Mesenteric fat pad (tissue), 1 donor: Measurements from ENCODE around the gene MAP2. TPM values are rescaled to one million over a fixed set of nuclear protein-coding genes. Genes with fewer than 3 reads are reported as not detected.

Source experiments
- DNase-seq: peaks from one replicate; pipeline ENCODE4 v3.0.0-alpha.2; 2020; ENCODE audit warnings: low spot score
- long read RNA-seq: library from polyadenylated mRNA; unstranded; transcript quantifications from one replicate; pipeline ENCODE4 v2.0.0, GENCODE V29; 2020
- total RNA-seq: library from RNA; stranded (reverse); fragmentation: NEBNext Ultra II Directional; extraction: Animal tissue kit (Norgen Biotek cat#: 25700); gene quantifications from one replicate; pipeline ENCODE4 v1.2.1, GENCODE V29; 2021
- donor health status: DM: yes; HTN: yes; CAD: no.

MAP2 gene, protein sequence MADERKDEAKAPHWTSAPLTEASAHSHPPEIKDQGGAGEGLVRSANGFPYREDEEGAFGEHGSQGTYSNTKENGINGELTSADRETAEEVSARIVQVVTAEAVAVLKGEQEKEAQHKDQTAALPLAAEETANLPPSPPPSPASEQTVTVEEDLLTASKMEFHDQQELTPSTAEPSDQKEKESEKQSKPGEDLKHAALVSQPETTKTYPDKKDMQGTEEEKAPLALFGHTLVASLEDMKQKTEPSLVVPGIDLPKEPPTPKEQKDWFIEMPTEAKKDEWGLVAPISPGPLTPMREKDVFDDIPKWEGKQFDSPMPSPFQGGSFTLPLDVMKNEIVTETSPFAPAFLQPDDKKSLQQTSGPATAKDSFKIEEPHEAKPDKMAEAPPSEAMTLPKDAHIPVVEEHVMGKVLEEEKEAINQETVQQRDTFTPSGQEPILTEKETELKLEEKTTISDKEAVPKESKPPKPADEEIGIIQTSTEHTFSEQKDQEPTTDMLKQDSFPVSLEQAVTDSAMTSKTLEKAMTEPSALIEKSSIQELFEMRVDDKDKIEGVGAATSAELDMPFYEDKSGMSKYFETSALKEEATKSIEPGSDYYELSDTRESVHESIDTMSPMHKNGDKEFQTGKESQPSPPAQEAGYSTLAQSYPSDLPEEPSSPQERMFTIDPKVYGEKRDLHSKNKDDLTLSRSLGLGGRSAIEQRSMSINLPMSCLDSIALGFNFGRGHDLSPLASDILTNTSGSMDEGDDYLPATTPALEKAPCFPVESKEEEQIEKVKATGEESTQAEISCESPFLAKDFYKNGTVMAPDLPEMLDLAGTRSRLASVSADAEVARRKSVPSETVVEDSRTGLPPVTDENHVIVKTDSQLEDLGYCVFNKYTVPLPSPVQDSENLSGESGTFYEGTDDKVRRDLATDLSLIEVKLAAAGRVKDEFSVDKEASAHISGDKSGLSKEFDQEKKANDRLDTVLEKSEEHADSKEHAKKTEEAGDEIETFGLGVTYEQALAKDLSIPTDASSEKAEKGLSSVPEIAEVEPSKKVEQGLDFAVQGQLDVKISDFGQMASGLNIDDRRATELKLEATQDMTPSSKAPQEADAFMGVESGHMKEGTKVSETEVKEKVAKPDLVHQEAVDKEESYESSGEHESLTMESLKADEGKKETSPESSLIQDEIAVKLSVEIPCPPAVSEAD (N-terminal part only)
- 3.4 TPM for total RNA-seq
- long read RNA-seq, partial matches to known transcripts = 2 of 4 reads
- long read RNA-seq, other reads (novel, unspliced or antisense) = 2 of 4 reads

GRCh38 chr2:209423562-209424198 is at the start of gene MAP2:
Gene MAP2, plus strand, starts transcription at chr2:209424047. Its CDS starts 229,124 bp downstream, at chr2:209653171.
- peak; percentile 95 for DNase-seq

GRCh38 chr2:209376686-209377085 is 47.2 kb upstream of the MAP2 start:
- no peak for DNase-seq

DNA sequence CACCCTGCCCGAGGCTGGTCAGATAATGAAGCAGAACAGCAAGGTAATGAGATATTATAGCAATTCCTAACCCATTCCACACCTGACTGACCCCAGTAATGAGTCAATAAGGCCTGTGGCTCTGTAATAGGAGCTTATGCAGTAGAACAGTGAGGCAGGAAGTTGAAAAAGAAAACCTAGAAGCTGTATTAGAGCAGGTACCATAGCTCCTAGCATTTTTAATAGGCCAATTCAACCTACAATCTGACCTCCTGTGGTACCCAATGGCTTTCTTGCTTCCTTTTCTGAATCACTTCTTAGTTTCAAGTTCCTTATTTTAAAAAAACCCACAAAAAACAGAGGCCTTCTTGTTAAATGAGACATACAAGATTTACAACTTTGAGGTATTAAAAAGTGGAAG is 43.6 kb upstream of the MAP2 start:
- DNase-seq = no peak

DNA sequence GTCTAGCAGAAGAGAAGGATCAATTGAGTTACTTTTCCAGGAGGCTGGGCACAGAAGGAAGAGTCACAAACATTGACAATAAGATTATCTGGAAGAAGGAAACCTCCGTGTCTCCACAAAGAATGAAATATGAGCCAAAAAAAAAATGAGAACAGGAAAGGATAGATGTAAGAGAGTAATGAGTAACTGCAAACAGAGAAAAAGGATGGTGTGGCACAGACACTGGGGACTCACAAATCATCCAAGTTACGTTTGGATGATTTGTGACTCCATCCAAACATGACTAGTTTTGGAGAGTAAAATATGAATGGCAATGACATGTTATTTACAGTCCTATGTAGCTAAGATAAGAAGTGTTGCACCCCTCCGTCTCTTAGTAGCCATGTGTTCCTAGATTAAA is 42.8 kb upstream of the MAP2 start:
- DNase-seq = no peak

DNA sequence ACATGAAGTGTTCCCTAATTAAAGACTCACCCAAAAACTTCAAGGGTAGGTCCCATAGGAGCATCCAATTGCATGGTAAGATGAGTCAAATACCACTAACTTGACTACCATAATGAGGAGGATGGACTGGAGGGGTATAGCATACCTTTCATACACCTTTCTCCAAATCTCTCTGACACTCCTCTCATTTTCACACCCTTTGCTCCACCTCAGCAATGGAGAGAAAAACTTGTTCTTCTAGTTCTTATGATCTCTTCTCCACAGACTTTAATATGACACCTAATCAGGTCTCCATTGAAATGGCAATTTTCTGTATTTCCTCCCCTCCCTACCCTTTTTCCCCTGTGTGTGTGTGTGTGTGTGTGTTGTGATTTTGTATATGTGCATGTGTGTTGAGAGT is 41.1 kb upstream of the MAP2 start:
- no peak for DNase-seq

DNA sequence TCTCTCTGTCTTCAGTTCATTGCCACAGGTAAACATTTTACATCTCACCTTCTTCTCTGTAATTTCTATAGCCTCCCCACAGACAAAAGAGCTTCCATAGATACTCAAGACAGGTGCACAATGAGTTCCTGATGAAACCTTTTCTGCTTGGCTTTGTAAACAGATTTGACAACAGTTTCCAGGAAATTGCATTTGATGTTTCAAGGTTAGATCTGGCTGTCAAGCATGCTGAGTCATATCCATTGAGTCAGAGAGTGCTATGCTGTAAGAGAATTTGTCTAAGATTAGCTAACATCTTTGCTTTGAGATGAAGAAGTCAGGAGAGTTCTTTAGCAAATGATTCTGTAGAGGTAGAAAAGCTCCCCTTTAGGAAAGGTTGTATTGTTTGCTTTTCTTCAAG is 40.6 kb upstream of the MAP2 start:
- no peak for DNase-seq

DNA sequence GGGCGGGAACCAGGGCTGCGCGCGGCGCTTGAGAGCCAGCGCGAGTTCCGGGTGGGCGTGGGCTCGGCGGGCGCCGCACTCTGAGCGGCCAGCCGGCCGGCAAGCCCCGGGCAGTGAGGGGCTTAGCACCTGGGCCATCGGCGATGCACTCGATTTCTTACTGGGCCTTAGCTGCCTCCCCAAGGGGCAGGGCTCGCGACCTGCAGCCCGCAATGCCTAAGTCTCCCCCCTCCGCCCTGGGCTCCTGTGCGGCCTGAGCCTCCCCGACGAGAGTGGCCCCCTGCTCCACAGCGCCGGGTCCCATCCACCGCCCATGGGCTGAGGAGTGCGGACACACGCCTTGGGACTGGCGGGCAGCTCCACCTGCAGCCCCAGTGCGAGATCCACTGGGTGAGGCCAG is 36.5 kb upstream of the MAP2 start:
- no peak for DNase-seq

DNA sequence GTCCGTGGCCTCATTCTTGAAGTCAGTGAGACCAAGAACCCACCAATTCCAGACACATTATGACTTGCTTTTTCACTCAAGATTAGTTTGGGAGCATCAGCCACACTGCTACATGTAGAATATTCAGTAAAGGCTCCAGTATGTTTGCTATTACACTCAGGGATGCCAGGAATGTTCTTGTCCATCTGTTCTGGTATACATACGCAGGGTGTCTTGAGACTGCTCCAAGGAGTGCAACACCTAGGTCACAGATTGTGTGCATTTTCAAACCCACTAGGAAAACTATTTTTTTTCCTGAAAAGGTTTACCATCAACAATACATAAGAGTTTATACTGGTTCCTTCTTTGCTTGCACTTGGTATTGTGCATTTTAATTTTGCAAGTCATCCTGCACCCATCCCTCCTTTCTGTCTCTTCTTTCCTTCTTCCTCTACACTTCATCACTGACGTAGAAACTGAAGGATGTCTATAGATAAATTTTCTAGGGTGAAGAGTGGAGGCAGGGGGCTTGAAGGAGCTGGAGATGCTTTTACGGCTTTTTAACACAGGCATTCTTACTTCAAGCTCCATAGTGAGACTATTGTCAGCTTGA is 35.3 kb upstream of the MAP2 start:
- DNase-seq = no peak

- no peak for DNase-seq
Measured at GRCh38 chr2:209389171-209389618, 34.7 kb upstream of the MAP2 start.

DNA sequence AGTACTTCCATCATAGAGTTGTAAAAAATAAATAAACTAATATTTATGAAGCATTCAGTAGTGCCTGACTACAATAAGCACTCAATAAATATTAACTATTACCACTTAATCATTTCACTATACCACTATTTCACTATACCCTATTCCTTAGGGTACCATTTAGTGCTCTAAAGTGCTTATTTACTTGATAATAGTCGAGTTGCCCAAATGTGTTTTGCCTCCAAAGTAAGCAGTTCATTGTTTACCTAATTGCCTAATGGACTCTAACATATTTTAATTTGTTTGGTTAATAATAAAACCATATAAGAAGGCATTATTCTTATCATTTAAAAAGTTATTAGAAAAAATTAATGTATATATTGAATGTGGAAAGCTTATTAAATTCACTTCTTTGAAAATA is 33.0 kb upstream of the MAP2 start:
- DNase-seq = no peak

- DNase-seq = no peak
Measured at GRCh38 chr2:209391776-209392401, 32.0 kb upstream of the MAP2 start.

DNA sequence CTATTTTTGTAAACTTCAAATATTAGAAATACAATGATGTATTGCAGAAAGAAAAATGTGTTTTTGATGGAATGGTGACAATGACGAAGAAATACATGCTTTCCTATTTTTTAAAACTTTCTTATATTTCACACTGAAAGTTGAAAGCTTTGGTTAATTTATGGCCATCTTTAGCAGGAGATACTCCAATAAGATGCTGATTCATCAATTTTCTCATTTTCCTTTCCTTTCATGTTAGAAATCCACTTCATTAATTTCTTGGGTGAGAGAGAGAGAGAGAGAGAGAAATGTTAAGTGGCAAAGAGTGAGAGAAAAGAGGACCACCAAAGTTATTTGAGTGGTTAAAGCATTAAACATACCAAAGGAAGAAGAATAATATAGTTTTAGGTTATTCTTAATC is 28.6 kb upstream of the MAP2 start:
- DNase-seq = no peak

DNA sequence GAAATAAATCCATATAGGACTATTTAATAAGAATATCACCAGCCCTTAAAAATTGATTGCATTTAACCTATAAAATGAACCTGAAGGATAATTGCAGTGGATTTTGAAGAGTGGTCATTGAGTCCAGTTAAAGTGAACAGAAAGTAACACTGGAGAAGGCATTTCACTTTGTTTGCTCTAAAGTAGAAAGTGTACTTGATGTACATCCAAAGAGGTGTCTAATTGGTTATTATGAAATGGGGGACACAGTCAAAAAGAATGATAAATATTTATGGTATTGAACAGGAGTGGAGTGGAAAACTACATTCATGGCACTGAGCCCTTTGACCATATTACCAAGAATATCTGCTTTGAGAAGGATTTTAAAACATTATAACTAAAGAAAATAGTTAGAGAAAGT is 28.2 kb upstream of the MAP2 start:
- DNase-seq = no peak

- DNase-seq = no peak
Measured at GRCh38 chr2:209398463-209398862, 25.4 kb upstream of the MAP2 start.

DNA sequence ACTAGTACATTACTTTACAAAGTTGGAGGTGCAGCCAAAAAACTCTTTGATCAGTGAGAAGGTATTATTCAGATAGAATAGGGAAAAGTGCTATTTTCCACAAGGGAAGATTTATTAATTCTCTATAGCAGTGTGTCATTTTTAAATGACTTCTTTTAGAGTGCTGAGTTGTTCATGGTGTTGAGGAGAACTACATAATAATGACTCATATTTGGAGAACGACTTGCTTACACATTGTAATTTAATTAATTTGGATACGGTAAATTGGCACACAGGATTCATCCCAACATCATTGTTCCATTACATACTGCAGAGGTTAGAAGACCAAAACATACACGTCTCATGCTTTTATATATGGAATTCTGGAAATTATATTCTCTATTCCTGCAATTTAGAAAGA is 22.1 kb upstream of the MAP2 start:
- DNase-seq = no peak

DNA sequence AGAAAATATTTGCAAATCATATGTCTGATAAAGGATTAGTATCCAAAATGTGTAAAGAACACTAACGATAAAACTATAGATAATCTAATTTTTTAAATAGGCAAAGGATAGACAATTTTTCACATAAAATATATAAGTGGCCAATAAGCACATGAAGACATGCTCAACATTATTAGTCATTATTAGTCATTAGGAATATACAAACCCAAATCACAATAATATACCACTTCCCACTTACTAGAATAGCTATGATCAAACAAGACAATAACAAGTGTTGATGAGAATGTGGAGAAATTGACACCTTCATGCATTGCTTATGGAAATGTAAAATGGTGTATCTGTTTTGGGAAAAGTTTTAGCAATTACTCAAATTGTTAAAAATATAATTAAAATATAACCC is 12.6 kb upstream of the MAP2 start:
- DNase-seq = no peak

DNA sequence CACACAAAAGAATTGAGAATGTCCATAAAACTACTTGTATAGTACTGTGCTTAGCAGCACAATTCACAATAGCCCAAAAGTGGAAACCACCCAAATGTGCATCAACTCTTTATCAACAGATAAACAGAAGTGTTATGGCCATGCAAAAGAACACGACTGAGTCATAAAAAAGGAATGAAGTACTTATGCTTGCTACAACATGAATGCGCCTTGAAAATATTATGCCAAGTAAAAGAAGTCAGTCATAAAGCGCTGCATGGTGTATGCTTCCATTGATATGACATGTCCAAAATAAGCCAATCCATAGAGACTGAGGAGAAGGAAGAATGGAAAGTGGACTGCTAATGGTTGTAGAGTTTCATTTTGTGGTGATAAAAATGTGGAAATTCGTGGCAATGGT is 12.1 kb upstream of the MAP2 start:
- no peak for DNase-seq

GRCh38 chr2:209413311-209414014 is 10.4 kb upstream of the MAP2 start:
- DNase-seq = no peak

DNA sequence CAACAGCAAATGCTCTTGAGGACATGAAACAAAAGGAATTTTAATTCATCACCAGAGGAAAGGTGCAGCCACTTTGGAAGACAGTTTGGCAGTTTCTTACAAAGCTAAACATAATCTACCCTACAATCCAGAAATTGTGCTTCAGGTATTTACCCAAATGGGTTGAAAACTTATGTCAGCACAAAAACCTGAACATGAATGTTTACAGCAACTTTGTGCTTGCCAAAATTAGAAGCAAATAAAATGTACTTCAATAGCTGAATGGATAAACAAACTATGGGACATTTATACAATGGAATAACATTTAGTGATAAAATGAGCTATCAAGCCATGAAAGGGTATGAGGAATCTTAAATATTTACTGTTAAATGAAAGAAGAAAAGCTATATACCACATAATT is 6.9 kb upstream of the MAP2 start:
- no peak for DNase-seq
